ENCODE data around the gene RETNLB. TPM values are rescaled to one million over a fixed set of nuclear protein-coding genes. Genes with fewer than 3 reads are reported as not detected.

The RETNLB gene
- total RNA-seq, 2 experiments from 2014 or later = not detected

GRCh38 chr3:108755686-108756085 lies 1.5 kb downstream of the RETNLB start:
- H3K36me3 Mint-ChIP-seq (ENCODE audit: low read depth) = no peaks in the 10 kb centered on the region
- peaks cover 12% of the 10 kb centered on the region for H3K4me1 Mint-ChIP-seq (ENCODE audit: low read depth)
- no peak overlapping the region for H3K4me3 Mint-ChIP-seq
- Histone ChIP-seq H3K4me1 (ENCODE audit: insufficient read depth, low read length) (no peaks in the 10 kb centered on the region), H3K36me3 (ENCODE audit: insufficient read depth, low read length) (no peaks in the 10 kb centered on the region), H3K27me3 (ENCODE audit: control insufficient read depth in 1 of 2, insufficient read depth in 2 of 2, low read length in 2 of 2) (no peaks in the 10 kb centered on the region), H3K27ac (ENCODE audit: low read depth in 1 of 2, low read length in 2 of 2) (no peak overlapping the region), H3K4me3 (ENCODE audit: low read length) (no peak overlapping the region), H3K9me3 (ENCODE audit: control insufficient read depth in 1 of 2, insufficient read depth in 1 of 2, low read length in 2 of 2) (no peaks in the 10 kb centered on the region)
- DNase-seq = no peak
- no peaks in the 10 kb centered on the region for H3K9me3 Mint-ChIP-seq
- no peak overlapping the region for H3K27ac Mint-ChIP-seq
- TF ChIP-seq, protein P1, sequence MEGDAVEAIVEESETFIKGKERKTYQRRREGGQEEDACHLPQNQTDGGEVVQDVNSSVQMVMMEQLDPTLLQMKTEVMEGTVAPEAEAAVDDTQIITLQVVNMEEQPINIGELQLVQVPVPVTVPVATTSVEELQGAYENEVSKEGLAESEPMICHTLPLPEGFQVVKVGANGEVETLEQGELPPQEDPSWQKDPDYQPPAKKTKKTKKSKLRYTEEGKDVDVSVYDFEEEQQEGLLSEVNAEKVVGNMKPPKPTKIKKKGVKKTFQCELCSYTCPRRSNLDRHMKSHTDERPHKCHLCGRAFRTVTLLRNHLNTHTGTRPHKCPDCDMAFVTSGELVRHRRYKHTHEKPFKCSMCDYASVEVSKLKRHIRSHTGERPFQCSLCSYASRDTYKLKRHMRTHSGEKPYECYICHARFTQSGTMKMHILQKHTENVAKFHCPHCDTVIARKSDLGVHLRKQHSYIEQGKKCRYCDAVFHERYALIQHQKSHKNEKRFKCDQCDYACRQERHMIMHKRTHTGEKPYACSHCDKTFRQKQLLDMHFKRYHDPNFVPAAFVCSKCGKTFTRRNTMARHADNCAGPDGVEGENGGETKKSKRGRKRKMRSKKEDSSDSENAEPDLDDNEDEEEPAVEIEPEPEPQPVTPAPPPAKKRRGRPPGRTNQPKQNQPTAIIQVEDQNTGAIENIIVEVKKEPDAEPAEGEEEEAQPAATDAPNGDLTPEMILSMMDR (IDR thresholded peaks at IDR 0.05) = no peak
- H3K27me3 Mint-ChIP-seq = no peaks in the 10 kb centered on the region
- intact Hi-C loops (cut with DNase I, micrococcal nuclease) = no loop called here
- ChIA-PET CTCF (no interaction called here), POLR2A (no interaction called here)
- ATAC-seq (ENCODE audit: poor library complexity) = no peak

DNA sequence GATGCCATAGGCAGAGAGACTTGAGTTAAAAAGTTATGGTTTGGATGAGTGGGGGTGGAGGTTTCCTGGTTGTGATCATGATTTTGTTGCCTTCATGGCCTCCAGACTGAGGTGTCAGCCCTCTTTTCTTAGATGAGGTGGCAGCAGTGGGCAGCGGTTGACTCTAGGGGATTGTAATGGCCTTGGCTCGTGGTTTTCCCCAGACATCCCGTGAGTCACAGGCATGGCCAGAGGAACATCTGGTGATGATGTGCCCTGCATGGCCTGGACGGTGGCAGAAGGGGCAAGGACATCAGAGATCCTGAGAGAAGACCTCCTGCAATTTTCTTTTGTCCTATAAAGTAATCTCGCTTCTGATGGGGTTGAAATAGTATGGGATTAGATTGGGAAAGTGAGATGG lies 12.4 kb downstream of the RETNLB start:
- H3K27me3 Mint-ChIP-seq = no peaks in the 10 kb centered on the region
- no peak overlapping the region for H3K27ac Mint-ChIP-seq
- H3K36me3 Mint-ChIP-seq (ENCODE audit: low read depth) = no peaks in the 10 kb centered on the region
- TF ChIP-seq, protein P1 (IDR thresholded peaks at IDR 0.05) = no peak
- H3K4me1 ChIP-seq (ENCODE audit: insufficient read depth, low read length) = no peaks in the 10 kb centered on the region
- no peaks in the 10 kb centered on the region for H3K4me1 Mint-ChIP-seq (ENCODE audit: low read depth)
- ChIA-PET CTCF (no interaction called here), POLR2A (no interaction called here)
- H3K36me3 ChIP-seq (ENCODE audit: insufficient read depth, low read length) = no peaks in the 10 kb centered on the region
- intact Hi-C loops (cut with DNase I, micrococcal nuclease) = no loop called here
- H3K4me3 ChIP-seq (ENCODE audit: low read length) = no peak overlapping the region
- no peaks in the 10 kb centered on the region for H3K27me3 ChIP-seq (ENCODE audit: control insufficient read depth in 1 of 2, insufficient read depth in 2 of 2, low read length in 2 of 2)
- H3K9me3 ChIP-seq (ENCODE audit: control insufficient read depth in 1 of 2, insufficient read depth in 1 of 2, low read length in 2 of 2) = no peaks in the 10 kb centered on the region
- ATAC-seq (ENCODE audit: poor library complexity) (no peak), DNase-seq (no peak)
- no peak overlapping the region for H3K27ac ChIP-seq (ENCODE audit: low read depth in 1 of 2, low read length in 2 of 2)
- H3K9me3 Mint-ChIP-seq = no peaks in the 10 kb centered on the region
- no peak overlapping the region for H3K4me3 Mint-ChIP-seq

DNA sequence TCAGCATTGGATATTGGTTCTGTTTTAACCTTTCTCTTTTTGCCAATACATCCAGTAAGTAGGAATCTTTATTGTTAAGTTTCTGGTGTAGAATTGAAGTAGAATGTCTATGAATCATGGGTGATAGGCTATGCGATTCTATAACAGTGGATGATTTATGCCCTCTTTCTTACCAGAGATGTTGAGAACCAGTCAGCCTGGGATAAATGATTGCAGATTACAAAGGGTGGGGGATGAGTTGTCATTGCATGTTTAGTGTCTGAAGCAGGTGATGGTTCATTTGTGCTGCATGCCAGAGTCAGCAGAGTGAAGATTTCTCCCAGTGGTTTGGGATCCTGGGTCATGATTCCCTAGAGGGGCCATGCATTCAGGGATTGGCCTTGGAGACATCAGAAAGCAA lies 14.3 kb downstream of the RETNLB start:
- H3K4me1 ChIP-seq (ENCODE audit: insufficient read depth, low read length) = no peaks in the 10 kb centered on the region
- no peak for ATAC-seq (ENCODE audit: poor library complexity)
- H3K27me3 ChIP-seq (ENCODE audit: control insufficient read depth in 1 of 2, insufficient read depth in 2 of 2, low read length in 2 of 2) = no peaks in the 10 kb centered on the region
- no peak overlapping the region for H3K27ac Mint-ChIP-seq
- H3K27me3 Mint-ChIP-seq = no peaks in the 10 kb centered on the region
- TF ChIP-seq, protein P1 (IDR thresholded peaks at IDR 0.05) = no peak
- no peak for DNase-seq
- no peaks in the 10 kb centered on the region for H3K4me1 Mint-ChIP-seq (ENCODE audit: low read depth)
- H3K36me3 ChIP-seq (ENCODE audit: insufficient read depth, low read length) = no peaks in the 10 kb centered on the region
- H3K4me3 Mint-ChIP-seq = no peak overlapping the region
- no peak overlapping the region for H3K4me3 ChIP-seq (ENCODE audit: low read length)
- intact Hi-C loops (cut with DNase I, micrococcal nuclease) = no loop called here
- no peaks in the 10 kb centered on the region for H3K36me3 Mint-ChIP-seq (ENCODE audit: low read depth)
- no peaks in the 10 kb centered on the region for H3K9me3 Mint-ChIP-seq
- no peaks in the 10 kb centered on the region for H3K9me3 ChIP-seq (ENCODE audit: control insufficient read depth in 1 of 2, insufficient read depth in 1 of 2, low read length in 2 of 2)
- ChIA-PET POLR2A (no interaction called here), CTCF (no interaction called here)
- no peak overlapping the region for H3K27ac ChIP-seq (ENCODE audit: low read depth in 1 of 2, low read length in 2 of 2)
